T-helper 1 cell treated with Interleukin-12 subunit alpha and Interleukin-12 subunit beta and Interleukin-4 antibody, amounts not matched to agents 30 μg/mL and 1 μg/mL, for 36 hours (primary cell): ENCODE data around the gene CYP8B1.

Experiments used
- H3K27ac Mint-ChIP-seq: one replicate; pipeline ENCODE4 v1.8.0; 2021; ENCODE audit warnings: mild to moderate bottlenecking, mixed read lengths
- H3K27me3 Mint-ChIP-seq: one replicate; pipeline ENCODE4 v1.8.0; 2021; ENCODE audit warnings: low read depth, mixed read lengths
- H3K36me3 Mint-ChIP-seq: one replicate; pipeline ENCODE4 v1.8.0; 2021; ENCODE audit warnings: low read depth, mixed read lengths
- H3K4me1 Mint-ChIP-seq: one replicate; pipeline ENCODE4 v1.8.0; 2021; ENCODE audit warnings: low read depth, mixed read lengths
- H3K4me3 Mint-ChIP-seq: one replicate; pipeline ENCODE4 v1.8.0; 2021; ENCODE audit warnings: mild to moderate bottlenecking, moderate library complexity, mixed read lengths
- H3K9me3 Mint-ChIP-seq: one replicate; pipeline ENCODE4 v1.8.0; 2021; ENCODE audit warnings: mixed read lengths

The CYP8B1 gene

GRCh38 chr3:42876940-42877720 is 1.5 kb upstream of the CYP8B1 start:
- no peaks in the 10 kb centered on the region for H3K9me3 Mint-ChIP-seq
- H3K4me1 Mint-ChIP-seq, result peaks cover 12% of the 10 kb centered on the region
- no peak overlapping the region for H3K4me3 Mint-ChIP-seq
- no peak overlapping the region for H3K27ac Mint-ChIP-seq
- H3K36me3 Mint-ChIP-seq, result no peaks in the 10 kb centered on the region
- H3K27me3 Mint-ChIP-seq, result peaks cover 10% of the 10 kb centered on the region

GRCh38 chr3:42876401-42876800 is 722 bp upstream of the CYP8B1 start:
- Mint-ChIP-seq H3K9me3 (no peaks in the 10 kb centered on the region), H3K4me3 (no peak overlapping the region), H3K27me3 (peaks cover 10% of the 10 kb centered on the region), H3K4me1 (peaks cover 7% of the 10 kb centered on the region), H3K36me3 (no peaks in the 10 kb centered on the region), H3K27ac (no peak overlapping the region)

- Mint-ChIP-seq H3K4me1 (peaks cover 3% of the 10 kb centered on the region), H3K27ac (no peak overlapping the region), H3K9me3 (no peaks in the 10 kb centered on the region), H3K4me3 (no peak overlapping the region), H3K27me3 (peaks cover 10% of the 10 kb centered on the region), H3K36me3 (no peaks in the 10 kb centered on the region)
Observed at GRCh38 chr3:42874749-42875148, 930 bp downstream of the CYP8B1 start.

- Mint-ChIP-seq H3K9me3 (no peaks in the 10 kb centered on the region), H3K27me3 (peaks cover 4% of the 10 kb centered on the region), H3K36me3 (no peaks in the 10 kb centered on the region), H3K4me3 (no peak overlapping the region), H3K27ac (no peak overlapping the region), H3K4me1 (peaks cover 3% of the 10 kb centered on the region)
Observed at GRCh38 chr3:42873221-42873982, 2.3 kb downstream of the CYP8B1 start.

- no peaks in the 10 kb centered on the region for H3K9me3 Mint-ChIP-seq
- H3K27me3 Mint-ChIP-seq, result no peaks in the 10 kb centered on the region
- no peak overlapping the region for H3K4me3 Mint-ChIP-seq
- no peak overlapping the region for H3K27ac Mint-ChIP-seq
- peaks cover 3% of the 10 kb centered on the region for H3K4me1 Mint-ChIP-seq
- H3K36me3 Mint-ChIP-seq, result no peaks in the 10 kb centered on the region
Observed at GRCh38 chr3:42872718-42873117, 3.0 kb downstream of the CYP8B1 start.

- no peak overlapping the region for H3K27ac Mint-ChIP-seq
- H3K27me3 Mint-ChIP-seq, result no peaks in the 10 kb centered on the region
- H3K36me3 Mint-ChIP-seq, result no peaks in the 10 kb centered on the region
- H3K4me3 Mint-ChIP-seq, result no peak overlapping the region
- no peaks in the 10 kb centered on the region for H3K9me3 Mint-ChIP-seq
- H3K4me1 Mint-ChIP-seq, result peaks cover 3% of the 10 kb centered on the region
Observed at GRCh38 chr3:42871592-42872196, 4.0 kb downstream of the CYP8B1 start.

- Mint-ChIP-seq H3K4me1 (peaks cover 2% of the 10 kb centered on the region), H3K9me3 (no peaks in the 10 kb centered on the region), H3K27me3 (no peaks in the 10 kb centered on the region), H3K27ac (no peak overlapping the region), H3K36me3 (no peaks in the 10 kb centered on the region), H3K4me3 (no peak overlapping the region)
Observed at GRCh38 chr3:42868841-42869240, 6.8 kb downstream of the CYP8B1 start.

- no peak overlapping the region for H3K4me3 Mint-ChIP-seq
- no peaks in the 10 kb centered on the region for H3K4me1 Mint-ChIP-seq
- H3K27ac Mint-ChIP-seq, result no peak overlapping the region
- peaks cover 1% of the 10 kb centered on the region for H3K27me3 Mint-ChIP-seq
- no peaks in the 10 kb centered on the region for H3K9me3 Mint-ChIP-seq
- no peaks in the 10 kb centered on the region for H3K36me3 Mint-ChIP-seq
Observed at GRCh38 chr3:42867138-42867537, 8.5 kb downstream of the CYP8B1 start.

GRCh38 chr3:42865256-42865655 is 10.4 kb downstream of the CYP8B1 start:
- Mint-ChIP-seq H3K4me1 (no peaks in the 10 kb centered on the region), H3K27me3 (peaks cover 20% of the 10 kb centered on the region), H3K4me3 (no peak overlapping the region)

GRCh38 chr3:42864321-42864950 is 11.2 kb downstream of the CYP8B1 start:
- Mint-ChIP-seq H3K27me3 (peaks cover 27% of the 10 kb centered on the region), H3K4me1 (no peaks in the 10 kb centered on the region), H3K9me3 (no peaks in the 10 kb centered on the region), H3K27ac (no peak overlapping the region), H3K36me3 (no peaks in the 10 kb centered on the region), H3K4me3 (no peak overlapping the region)

More at GRCh38 chr3:42865256-42865655, 10.4 kb downstream of the CYP8B1 start:
- Mint-ChIP-seq H3K9me3 (no peaks in the 10 kb centered on the region), H3K36me3 (no peaks in the 10 kb centered on the region), H3K27ac (no peak overlapping the region)

GRCh38 chr3:42856544-42856943 is 19.1 kb downstream of the CYP8B1 start:
- Mint-ChIP-seq H3K9me3 (no peaks in the 10 kb centered on the region), H3K4me3 (no peak overlapping the region), H3K27me3 (peaks cover 36% of the 10 kb centered on the region)

GRCh38 chr3:42855547-42856380 is 19.9 kb downstream of the CYP8B1 start:
- no peaks in the 10 kb centered on the region for H3K36me3 Mint-ChIP-seq
- no peak overlapping the region for H3K4me3 Mint-ChIP-seq
- H3K27ac Mint-ChIP-seq, result no peak overlapping the region
- no peaks in the 10 kb centered on the region for H3K9me3 Mint-ChIP-seq
- peaks cover 28% of the 10 kb centered on the region for H3K27me3 Mint-ChIP-seq
- no peaks in the 10 kb centered on the region for H3K4me1 Mint-ChIP-seq

More at GRCh38 chr3:42856544-42856943, 19.1 kb downstream of the CYP8B1 start:
- no peaks in the 10 kb centered on the region for H3K4me1 Mint-ChIP-seq
- no peak overlapping the region for H3K27ac Mint-ChIP-seq
- no peaks in the 10 kb centered on the region for H3K36me3 Mint-ChIP-seq

- H3K27me3 Mint-ChIP-seq, result peaks cover 22% of the 10 kb centered on the region
- no peaks in the 10 kb centered on the region for H3K9me3 Mint-ChIP-seq
- no peak overlapping the region for H3K4me3 Mint-ChIP-seq
- no peak overlapping the region for H3K27ac Mint-ChIP-seq
- no peaks in the 10 kb centered on the region for H3K36me3 Mint-ChIP-seq
- no peaks in the 10 kb centered on the region for H3K4me1 Mint-ChIP-seq
Observed at GRCh38 chr3:42855219-42855546, 20.5 kb downstream of the CYP8B1 start.

- Mint-ChIP-seq H3K36me3 (no peaks in the 10 kb centered on the region), H3K27ac (no peak overlapping the region)
Observed at GRCh38 chr3:42853739-42854302, 21.9 kb downstream of the CYP8B1 start.

More at GRCh38 chr3:42853739-42854302, 21.9 kb downstream of the CYP8B1 start:
- Mint-ChIP-seq H3K27me3 (peaks cover 13% of the 10 kb centered on the region), H3K4me1 (no peaks in the 10 kb centered on the region), H3K9me3 (no peaks in the 10 kb centered on the region), H3K4me3 (no peak overlapping the region)
